Spleen (tissue), 7 donors: Measurements from ENCODE around the gene PACS2.

Experiments used
- CTCF ChIP-seq, 11 experiments: fragments of 200-600 bp in 7 of 11; fragments of 450-650 bp in 4 of 11; sonication (generic) in 4 of 11; IDR thresholded peaks in 8 of 11; conservative IDR thresholded peaks in 3 of 11; 1 replicate in 7 of 11; 2 replicates in 4 of 11; pipeline versions ENCODE4 v1.4.0 to v1.8.0; 2016 to 2021; ENCODE audit warnings: antibody characterized with exemption in 11 of 11, inconsistent platforms in 4 of 11, mild to moderate bottlenecking in 1 of 11
- POLR2A ChIP-seq, 3 donors: fragments of 450-650 bp; IDR thresholded peaks; one replicate each; pipeline ENCODE4 v1.5.1; 2017; ENCODE audit warnings: antibody characterized with exemption in 3 of 3, mild to moderate bottlenecking in 1 of 3
- donor health status: DM: no; HTN: no; CAD: no; lungs with moderate emphysema.
- donor health status: DM: no; HTN: no; CAD: no.
- donor health status: DM: no; HTN: no; CAD: no.

GRCh38 chr14:105283028-105283427 is 31.5 kb upstream of the PACS2 start:
- TF ChIP-seq POLR2A (IDR thresholded peaks at IDR 0.05) (no peak), CTCF (IDR thresholded peaks at IDR 0.05 in 8 of 11, conservative IDR thresholded peaks at IDR 0.05 in 3 of 11) (no peak)
